ENCODE measurements around the gene FAM118B. TPM values are rescaled to one million over a fixed set of nuclear protein-coding genes. Genes with fewer than 3 reads are reported as not detected.

Gene FAM118B
- total and polyA plus RNA-seq, 2 of the 8 experiments (the other 6 are each of a cell fraction or from before 2014, with no cell fraction given): 25.3 to 48.3 TPM

DNA sequence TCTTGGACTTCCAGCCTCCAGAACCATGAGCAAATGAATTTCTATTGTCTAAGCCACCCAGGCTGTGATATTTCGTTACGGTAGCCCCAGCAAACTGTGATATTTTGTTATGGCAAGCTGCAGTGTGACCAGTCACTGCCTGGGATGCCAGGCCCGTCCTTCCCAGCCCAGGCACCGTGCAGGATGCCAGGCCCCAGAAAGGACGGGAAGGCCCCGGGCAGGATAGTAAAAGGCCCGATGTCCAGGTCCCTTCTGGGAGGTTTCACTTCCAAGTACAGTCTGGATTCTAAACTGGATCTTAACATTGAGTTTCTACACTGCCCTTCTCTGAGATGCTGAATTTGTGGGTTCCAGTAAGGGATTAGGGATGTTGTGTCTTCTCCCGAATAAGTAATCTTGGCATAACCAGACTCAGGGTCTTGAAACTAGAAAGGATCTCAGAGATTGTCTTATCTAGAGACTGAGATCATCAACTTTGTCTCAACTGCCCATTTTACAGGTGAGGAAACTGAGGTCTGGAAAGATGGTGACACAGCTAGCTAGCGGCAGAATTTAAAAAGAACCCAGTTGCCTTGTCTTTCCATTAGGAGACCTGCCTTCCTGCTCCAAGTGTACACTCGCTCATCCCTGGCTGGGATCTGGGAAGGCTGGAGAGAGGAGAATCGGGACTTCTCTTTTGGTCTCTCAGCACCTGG lies 20.1 kb upstream of the FAM118B start (continued):
- TF ChIP-seq, protein P1, sequence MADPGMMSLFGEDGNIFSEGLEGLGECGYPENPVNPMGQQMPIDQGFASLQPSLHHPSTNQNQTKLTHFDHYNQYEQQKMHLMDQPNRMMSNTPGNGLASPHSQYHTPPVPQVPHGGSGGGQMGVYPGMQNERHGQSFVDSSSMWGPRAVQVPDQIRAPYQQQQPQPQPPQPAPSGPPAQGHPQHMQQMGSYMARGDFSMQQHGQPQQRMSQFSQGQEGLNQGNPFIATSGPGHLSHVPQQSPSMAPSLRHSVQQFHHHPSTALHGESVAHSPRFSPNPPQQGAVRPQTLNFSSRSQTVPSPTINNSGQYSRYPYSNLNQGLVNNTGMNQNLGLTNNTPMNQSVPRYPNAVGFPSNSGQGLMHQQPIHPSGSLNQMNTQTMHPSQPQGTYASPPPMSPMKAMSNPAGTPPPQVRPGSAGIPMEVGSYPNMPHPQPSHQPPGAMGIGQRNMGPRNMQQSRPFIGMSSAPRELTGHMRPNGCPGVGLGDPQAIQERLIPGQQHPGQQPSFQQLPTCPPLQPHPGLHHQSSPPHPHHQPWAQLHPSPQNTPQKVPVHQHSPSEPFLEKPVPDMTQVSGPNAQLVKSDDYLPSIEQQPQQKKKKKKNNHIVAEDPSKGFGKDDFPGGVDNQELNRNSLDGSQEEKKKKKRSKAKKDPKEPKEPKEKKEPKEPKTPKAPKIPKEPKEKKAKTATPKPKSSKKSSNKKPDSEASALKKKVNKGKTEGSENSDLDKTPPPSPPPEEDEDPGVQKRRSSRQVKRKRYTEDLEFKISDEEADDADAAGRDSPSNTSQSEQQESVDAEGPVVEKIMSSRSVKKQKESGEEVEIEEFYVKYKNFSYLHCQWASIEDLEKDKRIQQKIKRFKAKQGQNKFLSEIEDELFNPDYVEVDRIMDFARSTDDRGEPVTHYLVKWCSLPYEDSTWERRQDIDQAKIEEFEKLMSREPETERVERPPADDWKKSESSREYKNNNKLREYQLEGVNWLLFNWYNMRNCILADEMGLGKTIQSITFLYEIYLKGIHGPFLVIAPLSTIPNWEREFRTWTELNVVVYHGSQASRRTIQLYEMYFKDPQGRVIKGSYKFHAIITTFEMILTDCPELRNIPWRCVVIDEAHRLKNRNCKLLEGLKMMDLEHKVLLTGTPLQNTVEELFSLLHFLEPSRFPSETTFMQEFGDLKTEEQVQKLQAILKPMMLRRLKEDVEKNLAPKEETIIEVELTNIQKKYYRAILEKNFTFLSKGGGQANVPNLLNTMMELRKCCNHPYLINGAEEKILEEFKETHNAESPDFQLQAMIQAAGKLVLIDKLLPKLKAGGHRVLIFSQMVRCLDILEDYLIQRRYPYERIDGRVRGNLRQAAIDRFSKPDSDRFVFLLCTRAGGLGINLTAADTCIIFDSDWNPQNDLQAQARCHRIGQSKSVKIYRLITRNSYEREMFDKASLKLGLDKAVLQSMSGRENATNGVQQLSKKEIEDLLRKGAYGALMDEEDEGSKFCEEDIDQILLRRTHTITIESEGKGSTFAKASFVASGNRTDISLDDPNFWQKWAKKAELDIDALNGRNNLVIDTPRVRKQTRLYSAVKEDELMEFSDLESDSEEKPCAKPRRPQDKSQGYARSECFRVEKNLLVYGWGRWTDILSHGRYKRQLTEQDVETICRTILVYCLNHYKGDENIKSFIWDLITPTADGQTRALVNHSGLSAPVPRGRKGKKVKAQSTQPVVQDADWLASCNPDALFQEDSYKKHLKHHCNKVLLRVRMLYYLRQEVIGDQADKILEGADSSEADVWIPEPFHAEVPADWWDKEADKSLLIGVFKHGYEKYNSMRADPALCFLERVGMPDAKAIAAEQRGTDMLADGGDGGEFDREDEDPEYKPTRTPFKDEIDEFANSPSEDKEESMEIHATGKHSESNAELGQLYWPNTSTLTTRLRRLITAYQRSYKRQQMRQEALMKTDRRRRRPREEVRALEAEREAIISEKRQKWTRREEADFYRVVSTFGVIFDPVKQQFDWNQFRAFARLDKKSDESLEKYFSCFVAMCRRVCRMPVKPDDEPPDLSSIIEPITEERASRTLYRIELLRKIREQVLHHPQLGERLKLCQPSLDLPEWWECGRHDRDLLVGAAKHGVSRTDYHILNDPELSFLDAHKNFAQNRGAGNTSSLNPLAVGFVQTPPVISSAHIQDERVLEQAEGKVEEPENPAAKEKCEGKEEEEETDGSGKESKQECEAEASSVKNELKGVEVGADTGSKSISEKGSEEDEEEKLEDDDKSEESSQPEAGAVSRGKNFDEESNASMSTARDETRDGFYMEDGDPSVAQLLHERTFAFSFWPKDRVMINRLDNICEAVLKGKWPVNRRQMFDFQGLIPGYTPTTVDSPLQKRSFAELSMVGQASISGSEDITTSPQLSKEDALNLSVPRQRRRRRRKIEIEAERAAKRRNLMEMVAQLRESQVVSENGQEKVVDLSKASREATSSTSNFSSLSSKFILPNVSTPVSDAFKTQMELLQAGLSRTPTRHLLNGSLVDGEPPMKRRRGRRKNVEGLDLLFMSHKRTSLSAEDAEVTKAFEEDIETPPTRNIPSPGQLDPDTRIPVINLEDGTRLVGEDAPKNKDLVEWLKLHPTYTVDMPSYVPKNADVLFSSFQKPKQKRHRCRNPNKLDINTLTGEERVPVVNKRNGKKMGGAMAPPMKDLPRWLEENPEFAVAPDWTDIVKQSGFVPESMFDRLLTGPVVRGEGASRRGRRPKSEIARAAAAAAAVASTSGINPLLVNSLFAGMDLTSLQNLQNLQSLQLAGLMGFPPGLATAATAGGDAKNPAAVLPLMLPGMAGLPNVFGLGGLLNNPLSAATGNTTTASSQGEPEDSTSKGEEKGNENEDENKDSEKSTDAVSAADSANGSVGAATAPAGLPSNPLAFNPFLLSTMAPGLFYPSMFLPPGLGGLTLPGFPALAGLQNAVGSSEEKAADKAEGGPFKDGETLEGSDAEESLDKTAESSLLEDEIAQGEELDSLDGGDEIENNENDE (IDR thresholded peaks at IDR 0.05; ENCODE audit: insufficient replicate concordance, low read length): no peak
- TF ChIP-seq CHD1 (IDR thresholded peaks at IDR 0.05; ENCODE audit: low read depth, low read length): no peak
- TF ChIP-seq EP300 (IDR thresholded peaks at IDR 0.05; ENCODE audit: borderline replicate concordance in 1 of 2, low read depth in 2 of 2, low read length in 2 of 2): no peak
- TF ChIP-seq SUZ12 (IDR thresholded peaks at IDR 0.05; ENCODE audit: low read length): no peak
- no peak for TF ChIP-seq JUN (IDR thresholded peaks at IDR 0.05; ENCODE audit: low read depth, low read length)
- no peak for TF ChIP-seq POLR2A (IDR thresholded peaks at IDR 0.05; ENCODE audit: control extremely low read depth in 1 of 2, low read depth in 2 of 2, low read length in 2 of 2)
- TF ChIP-seq TEAD4 (IDR thresholded peaks at IDR 0.05; ENCODE audit: low read depth, low read length): no peak
- TF ChIP-seq EZH2 (IDR thresholded peaks at IDR 0.05; ENCODE audit: low read depth, low read length, severe bottlenecking): no peak
- TF ChIP-seq SP2 (IDR thresholded peaks at IDR 0.05; ENCODE audit: low read length): no peak
